NCI-H510A treated with DMSO at 0.1 percent for 48 hours (cell line): ENCODE measurements around the gene CAPZB.
"Not testable (repeated sequence)": the region's sequence is repeated elsewhere in the genome, so short reads cannot be mapped to it uniquely, and the experiment has no call there.

Experiments
- DNase-seq: peaks from one replicate; lab custom pipeline; 2025; lab: John Stamatoyannopoulos, UW

Gene CAPZB

GRCh38 chr1:19310720-19311502 lies 174.4 kb downstream of the CAPZB start:
- DNase-seq = no peak

- no peak for DNase-seq
Measured at GRCh38 chr1:19310061-19310460, 175.3 kb downstream of the CAPZB start.

DNA sequence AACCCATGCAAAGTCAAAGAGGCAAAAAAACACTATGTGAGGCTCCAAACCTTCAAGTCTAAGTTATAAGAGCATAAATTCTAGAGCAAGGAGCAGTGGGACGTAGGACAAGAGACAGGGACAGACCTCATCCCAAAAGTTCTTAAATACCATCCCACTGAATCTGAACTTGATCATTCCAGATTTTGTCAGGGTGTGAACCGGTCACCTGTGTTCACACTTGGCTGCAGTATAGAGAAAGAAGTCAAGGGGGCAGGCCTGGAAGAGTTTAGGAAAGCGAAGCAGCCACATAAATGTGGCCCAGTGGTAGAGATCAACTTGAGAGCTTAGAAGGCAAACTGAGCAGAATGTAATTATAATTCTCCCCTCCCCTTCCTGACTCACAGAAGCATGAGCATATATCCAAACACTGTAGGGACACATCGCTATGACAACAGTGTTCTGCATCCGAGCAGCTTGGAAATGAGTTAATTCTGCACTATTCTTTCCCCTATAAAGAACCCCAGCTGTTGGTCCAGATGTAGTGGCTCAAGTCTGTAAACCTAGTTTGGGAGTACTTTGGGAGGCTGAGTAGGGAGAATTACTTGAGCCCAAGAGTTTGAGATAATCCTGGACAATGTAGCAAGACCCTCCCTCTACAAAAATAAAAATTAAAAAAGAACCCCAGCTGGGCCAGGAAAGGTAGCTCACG lies 176.1 kb downstream of the CAPZB start:
- DNase-seq = no peak

DNA sequence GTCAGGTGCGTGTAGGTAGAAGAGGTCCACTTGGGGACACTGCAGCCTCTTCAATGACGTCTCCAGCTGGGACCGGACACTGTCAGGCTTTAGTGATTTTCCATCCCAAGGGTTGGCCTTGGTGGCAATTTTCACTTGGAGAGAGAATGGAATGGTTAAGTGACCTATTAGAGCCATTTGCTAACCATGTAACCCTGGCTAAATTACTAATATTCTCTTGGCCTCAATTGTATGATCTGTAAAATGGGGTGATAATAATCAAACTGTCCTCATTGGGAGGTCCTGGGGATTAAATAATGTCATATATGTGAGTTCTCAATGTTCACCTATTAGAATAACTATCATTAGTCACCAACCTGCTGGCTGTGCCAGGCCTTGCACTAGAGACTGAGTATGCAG lies 176.8 kb downstream of the CAPZB start:
- DNase-seq = no peak

GRCh38 chr1:19307794-19308508 lies 177.4 kb downstream of the CAPZB start:
- no peak for DNase-seq

GRCh38 chr1:19306941-19307340 lies 178.4 kb downstream of the CAPZB start:
- no peak for DNase-seq

GRCh38 chr1:19305880-19306279 lies 179.5 kb downstream of the CAPZB start:
- no peak for DNase-seq

DNA sequence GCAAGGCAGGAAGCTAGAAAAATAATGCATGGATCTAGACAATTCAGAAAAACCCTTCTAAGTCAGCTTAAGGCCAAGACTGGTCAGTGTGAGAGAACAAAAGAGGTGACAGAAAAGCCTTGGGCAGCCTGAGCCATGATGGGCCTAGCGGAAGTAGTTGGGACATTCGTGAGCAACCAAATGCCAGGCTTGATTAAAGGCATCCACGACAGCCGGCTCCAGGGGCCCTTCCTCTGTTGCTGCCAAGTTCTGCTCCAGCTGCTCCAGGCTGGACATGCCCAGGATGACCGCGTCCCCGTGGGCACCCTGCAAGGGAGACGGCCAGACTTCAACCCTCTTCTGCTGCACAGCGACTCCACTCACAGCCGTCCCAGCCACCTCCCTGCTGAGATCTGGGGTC lies 181.3 kb downstream of the CAPZB start:
- not testable (repeated sequence) for DNase-seq

DNA sequence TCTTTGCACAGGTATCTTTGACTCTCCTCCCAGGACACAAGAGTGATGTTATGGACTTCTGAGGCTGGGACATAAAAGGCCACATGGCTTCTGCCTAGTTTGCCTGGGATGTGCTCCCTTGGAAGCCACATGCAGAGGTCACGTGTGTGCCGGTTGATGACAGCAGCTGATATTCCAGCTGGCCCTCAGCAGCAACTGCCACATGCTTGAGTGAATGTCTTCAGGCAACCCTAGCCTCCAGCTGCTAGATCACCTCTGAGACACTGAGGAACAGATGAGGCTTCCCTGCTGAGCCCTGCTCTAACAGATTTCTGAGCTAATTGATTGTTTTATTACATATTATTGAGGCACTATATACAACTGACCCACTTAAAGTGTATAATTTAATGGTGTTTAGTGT lies 185.1 kb downstream of the CAPZB start:
- DNase-seq = no peak

- no peak for DNase-seq
Measured at GRCh38 chr1:19294638-19295037, 190.7 kb downstream of the CAPZB start.

- DNase-seq = no peak
Measured at GRCh38 chr1:19289244-19289643, 196.1 kb downstream of the CAPZB start.
